Measurements from ENCODE around the gene PTPRN. TPM values are rescaled to one million over a fixed set of nuclear protein-coding genes. Genes with fewer than 3 reads are reported as not detected.

Gene PTPRN
- total and polyA plus RNA-seq, 2 of the 4 experiments (the other 2 are of a cell fraction): 5.2 to 22.0 TPM

- H3K9me3 ChIP-seq (ENCODE audit: control insufficient read depth, insufficient read depth, low read length): no peaks in the 10 kb centered on the region
- H3K27me3 ChIP-seq (ENCODE audit: control insufficient read depth, insufficient read depth, low read length): no peaks in the 10 kb centered on the region
- 0 out of 2 replicates have a peak overlapping the region, but pooled peaks have one; percentile 8 for H3K4ac ChIP-seq (ENCODE audit: low read depth, low read length)
- H2BK15ac ChIP-seq (ENCODE audit: low read depth, low read length): no peak overlapping the region
- no peak overlapping the region for H2BK120ac ChIP-seq (ENCODE audit: low read depth, low read length)
- POLR2A ChIA-PET (ENCODE audit: unreplicated experiment): no interaction called here
- peak overlapping the region; percentile 52 for H2AK9ac ChIP-seq (replicated peaks; ENCODE audit: low read depth, low read length, poor library complexity)
- peaks cover 48% of the 10 kb centered on the region for H3K36me3 ChIP-seq (ENCODE audit: control insufficient read depth, insufficient read depth, low read length)
- H3K14ac ChIP-seq (replicated peaks; ENCODE audit: low read depth, low read length): no peak overlapping the region
- no peak overlapping the region for H3K56ac ChIP-seq (ENCODE audit: extremely low read depth, insufficient read depth, low read length)
- no peak overlapping the region; the same call in 1 of the 2 replicates for H4K91ac ChIP-seq (ENCODE audit: insufficient read depth, low read depth, low read length)
- dilution Hi-C loops (cut with HindIII; ENCODE audit: low sequenced_read_pairs, unreplicated experiment): no loop called here
- CTCF ChIA-PET: interaction anchor here (2.8 kb wide), 1 partner anchor 14 kb away, joined by 11 read pairs; no protein-coding TSS in a partner anchor
- peaks cover 8% of the 10 kb centered on the region for H3K9me1 ChIP-seq (ENCODE audit: insufficient read depth, low read length)
- intact Hi-C loops (cut with micrococcal nuclease): no loop called here
- no peak overlapping the region for H2BK20ac ChIP-seq (ENCODE audit: low read depth, low read length)
- DNase-seq (no peak), ATAC-seq (ENCODE audit: low read depth) (no peak)
- 0 out of 2 replicates have a peak overlapping the region, but pooled peaks have one; percentile 58 for H3K23ac ChIP-seq (ENCODE audit: low read depth, low read length)
- TSS peak; percentile 45 for BruUV-seq (replicated peaks)
- peaks cover 12% of the 10 kb centered on the region for H3K4me1 ChIP-seq (ENCODE audit: control insufficient read depth, insufficient read depth, low read length)
- H3K79me1 ChIP-seq (ENCODE audit: low read depth in 1 of 2, low read length in 2 of 2): peaks cover 16 to 30% of the 10 kb centered on the region in 2 experiments
- H2AK5ac ChIP-seq (ENCODE audit: low read depth, low read length): peak overlapping the region; percentile 56; the same call in 1 of the 2 replicates
- no peak overlapping the region for H2AFZ ChIP-seq (replicated peaks; ENCODE audit: low read length, poor library complexity)
- H3K9ac ChIP-seq (ENCODE audit: low read depth, low read length): no peak overlapping the region
- in situ Hi-C loops (cut with MboI; ENCODE audit: low sequenced_read_pairs): no loop called here
- no peak overlapping the region; the same call in 1 of the 2 replicates for H3K4me2 ChIP-seq (ENCODE audit: low read depth, low read length)
- no peak overlapping the region for H3K27ac ChIP-seq (ENCODE audit: insufficient read depth, low read length)
- no peak overlapping the region for H3K18ac ChIP-seq (ENCODE audit: low read depth, low read length)
- H4K5ac ChIP-seq (ENCODE audit: low read depth, low read length): no peak overlapping the region
- no CpG with 5 or more reads among the region's 4 CpGs for whole genome bisulfite sequencing, 2 experiments (ENCODE audit: extremely low coverage in 2 of 2, insufficient read length in 1 of 2)
- peaks cover 2% of the 10 kb centered on the region; the same call in 1 of the 2 replicates for H4K20me1 ChIP-seq (ENCODE audit: insufficient read depth, low read length)
- no peak overlapping the region for H4K8ac ChIP-seq (ENCODE audit: low read depth in 2 of 2, low read length in 2 of 2)
- no peak overlapping the region for H2BK5ac ChIP-seq (ENCODE audit: low read depth, low read length, poor library complexity, severe bottlenecking)
- TF ChIP-seq BHLHE40 (IDR thresholded peaks at IDR 0.05; ENCODE audit: low read depth, low read length) (no peak), CTCF (conservative IDR thresholded peaks at IDR 0.05; ENCODE audit: low read depth, low read length) (no peak), MXI1 (IDR thresholded peaks at IDR 0.05; ENCODE audit: borderline replicate concordance, low read depth, low read length) (no peak), RCOR1 (IDR thresholded peaks at IDR 0.05; ENCODE audit: insufficient replicate concordance, low read length) (no peak), RFX5 (IDR thresholded peaks at IDR 0.05; ENCODE audit: low read depth, low read length) (no peak), MAZ (IDR thresholded peaks at IDR 0.05; ENCODE audit: borderline replicate concordance, low read depth, low read length) (no peak), NFE2L2 (IDR thresholded peaks at IDR 0.05; ENCODE audit: low read depth, low read length) (no peak), MAFK (IDR thresholded peaks at IDR 0.05; ENCODE audit: low read depth, low read length) (no peak), USF2 (IDR thresholded peaks at IDR 0.05; ENCODE audit: low read depth, low read length) (no peak), CEBPB (IDR thresholded peaks at IDR 0.05; ENCODE audit: low read depth, low read length) (no peak), RAD21 (IDR thresholded peaks at IDR 0.05; ENCODE audit: low read length) (no peak), POLR2A (IDR thresholded peaks at IDR 0.05; ENCODE audit: low read depth, low read length) (no peak), CHD1 (IDR thresholded peaks at IDR 0.05; ENCODE audit: low read depth, low read length) (no peak), ELK1 (IDR thresholded peaks at IDR 0.05; ENCODE audit: borderline replicate concordance, low read depth, low read length) (no peak)
- H3K4me3 ChIP-seq (ENCODE audit: insufficient read depth, low read depth, low read length): no peak overlapping the region
Observed at GRCh38 chr2:219280651-219281050, 28.6 kb downstream of the PTPRN start.
